ENCODE results near the gene TMCO1.
"Not testable (repeated sequence)": the region's sequence is repeated elsewhere in the genome, so short reads cannot be mapped to it uniquely, and the experiment has no call there.

Gene TMCO1, protein sequence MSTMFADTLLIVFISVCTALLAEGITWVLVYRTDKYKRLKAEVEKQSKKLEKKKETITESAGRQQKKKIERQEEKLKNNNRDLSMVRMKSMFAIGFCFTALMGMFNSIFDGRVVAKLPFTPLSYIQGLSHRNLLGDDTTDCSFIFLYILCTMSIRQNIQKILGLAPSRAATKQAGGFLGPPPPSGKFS

DNA sequence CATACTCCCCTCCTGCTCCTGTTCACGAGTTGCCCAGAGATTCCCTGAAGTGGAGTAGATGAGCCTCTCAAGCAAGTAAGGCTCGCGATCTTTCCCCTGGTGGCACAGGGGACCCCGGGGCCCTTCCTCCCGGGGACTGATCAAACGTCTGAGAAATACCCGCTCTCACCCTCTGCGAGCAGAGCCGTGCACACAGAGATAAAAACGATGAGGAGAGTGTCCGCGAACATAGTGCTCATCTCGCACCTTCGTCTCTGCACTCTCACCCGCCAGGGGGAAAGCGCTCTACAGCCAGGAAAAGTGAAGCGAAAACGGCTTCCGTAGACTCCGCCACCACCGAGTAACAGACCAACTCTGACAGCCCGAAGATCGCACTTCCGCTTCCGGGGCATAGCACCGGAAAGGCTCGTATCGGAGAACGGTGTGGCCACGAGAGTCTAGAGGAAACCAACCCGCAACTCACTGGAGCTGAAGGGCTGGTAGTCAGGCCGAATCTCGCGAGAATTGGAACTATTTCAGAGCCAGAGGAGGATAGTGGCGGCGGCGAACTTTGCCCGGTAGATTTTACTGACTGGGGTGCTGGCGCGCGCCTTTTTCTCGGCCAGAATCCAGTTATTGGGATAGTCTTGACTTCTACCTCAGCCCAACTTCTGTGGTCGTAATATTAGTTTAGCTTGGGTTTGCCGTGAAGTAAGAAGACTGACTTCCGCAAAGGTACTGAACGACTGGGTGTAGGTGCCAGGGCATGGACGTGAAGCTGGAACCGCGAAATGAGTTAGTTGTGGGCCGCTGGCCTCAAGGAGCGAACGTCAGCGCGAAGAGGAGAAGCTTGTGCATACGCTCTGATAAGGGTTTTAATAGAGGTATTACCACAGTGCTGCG, at the start of gene TMCO1:
TSS of gene TMCO1 (minus strand) at position 356 of the 882 bp plus-strand sequence. CDS start at position 239, 117 bp downstream.
- DNase-seq (ENCODE audit: low read depth in 2 of 2): peak; percentile 81 to 82

DNA sequence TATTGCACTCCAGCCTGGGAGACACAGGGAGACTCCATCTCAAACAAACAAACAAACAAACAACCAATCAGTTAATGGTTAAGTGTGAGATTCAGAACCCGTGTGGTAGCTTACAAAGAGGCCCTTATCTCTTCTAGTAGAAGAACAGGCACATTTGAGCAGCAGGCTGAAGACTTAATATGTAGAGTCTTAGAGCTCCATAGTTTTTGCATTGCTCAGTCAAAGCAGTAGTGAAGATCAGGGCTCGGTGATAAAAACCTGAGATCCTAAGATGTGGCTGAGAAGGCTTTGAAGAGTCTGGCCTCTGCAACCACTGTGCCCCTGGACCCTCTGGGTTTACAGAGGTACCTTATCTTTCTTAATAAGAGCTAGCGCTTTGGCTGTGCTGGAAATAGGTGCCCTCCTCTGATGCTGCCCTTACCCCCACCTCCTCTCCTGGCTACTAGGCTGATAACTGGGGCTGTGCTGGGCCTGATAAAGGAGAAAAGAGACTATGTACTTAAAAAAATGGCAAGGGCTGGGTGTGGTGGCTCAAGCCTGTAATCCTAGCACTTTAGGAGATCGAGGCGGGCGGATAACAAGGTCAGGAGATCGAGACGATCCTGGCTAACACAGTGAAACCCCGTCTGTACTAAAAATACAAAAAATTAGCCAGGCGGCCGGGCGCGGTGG, 48.3 kb upstream of the TMCO1 start:
- no peak for DNase-seq (ENCODE audit: low read depth in 2 of 2)

DNA sequence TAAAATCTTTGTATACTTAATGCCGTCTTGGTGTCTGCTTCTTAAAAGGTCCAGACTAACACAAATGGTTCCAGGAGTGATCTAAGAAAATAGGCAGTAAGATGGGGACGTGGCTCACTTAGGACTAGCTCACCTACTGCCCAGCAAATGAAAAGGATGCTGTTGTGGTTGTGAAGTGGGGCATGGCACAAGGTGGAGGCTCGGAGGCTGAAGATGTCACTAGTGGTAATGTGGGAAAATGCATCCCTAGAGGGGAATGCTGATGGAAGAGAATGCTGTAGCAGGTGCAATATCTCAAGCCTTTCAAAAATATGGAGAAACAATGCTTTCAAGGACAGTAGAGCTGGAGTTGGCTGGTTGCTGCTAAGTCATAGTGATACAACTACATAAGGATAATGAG, 47.5 kb upstream of the TMCO1 start:
- no peak for DNase-seq (ENCODE audit: low read depth in 2 of 2)

DNA sequence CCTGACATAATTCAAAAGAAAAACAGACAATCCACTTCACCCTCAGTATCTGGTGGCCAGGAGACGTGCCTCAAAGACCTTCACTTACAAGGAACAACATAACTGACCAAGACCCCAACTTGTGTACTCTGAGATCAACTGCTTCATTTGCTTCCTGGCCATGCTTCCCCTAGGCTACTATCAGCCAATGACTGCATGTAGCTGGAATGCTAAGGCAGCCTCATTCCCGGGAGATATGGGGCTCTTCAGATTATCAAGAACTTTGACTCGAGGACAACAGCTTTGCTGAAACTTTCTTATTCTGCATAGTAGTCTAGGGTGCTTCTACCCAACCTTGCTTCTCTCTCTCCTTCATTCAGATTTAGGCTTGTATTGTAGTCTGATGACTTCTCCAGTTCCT, 47.1 kb upstream of the TMCO1 start:
- DNase-seq (ENCODE audit: low read depth in 2 of 2): no peak

DNA sequence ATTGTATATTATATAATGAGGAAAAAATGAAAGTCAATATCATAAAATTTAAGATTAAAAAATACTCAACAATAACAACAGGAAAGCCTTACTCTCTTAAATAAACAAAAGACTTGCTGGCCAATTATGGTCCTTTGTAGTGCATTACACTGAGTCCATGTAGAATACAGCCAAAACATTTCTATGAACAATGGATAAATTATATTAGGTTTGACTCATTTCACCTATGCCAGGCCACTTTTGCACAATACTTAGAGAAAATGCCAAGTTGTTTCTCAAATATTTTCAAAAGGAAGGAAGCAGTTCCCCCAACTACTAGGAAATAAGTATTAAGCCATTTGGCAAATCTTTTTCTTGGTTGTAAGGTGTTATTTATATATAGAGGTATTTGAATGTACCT, 38.9 kb upstream of the TMCO1 start:
- no peak for DNase-seq (ENCODE audit: low read depth in 2 of 2)

DNA sequence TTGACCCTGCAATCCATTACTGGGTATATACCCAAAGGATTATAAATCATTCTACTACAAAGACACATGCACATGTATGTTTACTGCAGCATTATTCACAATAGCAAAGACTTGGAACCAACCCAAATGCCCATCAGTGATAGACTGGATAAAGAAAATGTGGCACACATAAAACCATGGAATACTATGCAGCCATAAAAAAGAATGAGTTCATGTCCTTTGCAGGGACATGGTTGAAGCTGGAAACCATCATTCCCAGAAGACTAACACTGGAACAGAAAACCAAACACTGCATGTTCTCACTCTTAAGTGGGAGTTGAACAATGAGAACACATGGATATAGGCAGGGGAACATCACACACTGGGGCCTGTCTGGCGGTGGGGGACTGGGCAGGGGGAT, 35.8 kb upstream of the TMCO1 start:
- not testable (repeated sequence) for DNase-seq (ENCODE audit: low read depth in 2 of 2)

DNA sequence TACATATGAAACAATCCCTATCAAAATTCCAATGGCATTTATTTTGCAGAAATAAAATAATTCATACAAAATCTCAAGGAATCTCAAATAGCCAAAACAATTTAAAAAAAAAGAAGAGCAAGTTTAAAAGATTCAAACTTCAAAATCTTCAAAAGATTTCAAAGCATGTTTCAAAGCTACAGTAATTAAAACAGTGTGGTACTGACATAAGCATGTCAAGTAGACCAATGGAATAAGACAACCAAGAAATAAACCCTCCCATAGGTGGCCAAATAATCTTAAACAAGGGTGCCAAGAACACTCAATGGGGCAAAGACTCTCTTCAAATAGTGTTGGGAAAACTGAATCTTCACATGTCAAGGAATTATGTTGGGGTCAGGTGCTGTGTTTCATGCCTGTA, 30.7 kb upstream of the TMCO1 start:
- no peak for DNase-seq (ENCODE audit: low read depth in 2 of 2)

DNA sequence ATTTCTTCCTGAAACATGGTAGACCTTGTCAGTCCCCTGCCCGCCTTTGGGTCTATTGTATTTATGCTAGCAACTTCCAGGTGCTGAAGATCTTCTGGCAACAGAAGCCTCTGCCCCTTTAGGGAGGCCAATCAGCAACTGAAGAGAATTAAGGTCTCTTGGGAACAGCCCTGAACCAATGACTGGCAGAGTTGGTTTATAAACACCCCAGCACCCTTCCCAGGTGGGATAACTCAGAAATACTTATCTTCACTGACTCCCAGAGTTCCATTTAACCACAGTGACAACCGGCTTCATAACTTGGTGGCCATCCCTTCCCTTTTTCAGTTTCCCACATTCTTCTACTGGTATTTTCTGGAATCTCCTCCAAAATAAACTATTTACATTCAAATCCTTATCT, 27.2 kb upstream of the TMCO1 start:
- no peak for DNase-seq (ENCODE audit: low read depth in 2 of 2)

DNA sequence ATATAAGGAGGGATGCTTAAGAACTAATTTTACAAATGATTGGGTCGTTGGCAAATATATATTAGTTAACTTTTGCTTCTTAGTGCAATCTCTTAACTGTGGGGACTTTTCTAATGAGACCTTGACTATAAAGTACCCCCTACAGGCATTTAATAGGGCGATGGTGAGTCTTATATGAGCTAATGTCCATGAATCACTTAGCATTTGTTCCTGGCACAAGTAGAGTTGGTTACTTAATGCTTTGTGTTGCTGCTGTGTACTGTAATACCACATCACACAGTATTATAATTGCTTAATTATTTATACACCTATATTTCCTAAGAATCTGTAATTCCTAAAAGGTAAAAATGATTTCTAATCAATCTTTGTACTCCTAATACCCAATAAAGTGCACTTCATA, 25.3 kb upstream of the TMCO1 start:
- no peak for DNase-seq (ENCODE audit: low read depth in 2 of 2)

DNA sequence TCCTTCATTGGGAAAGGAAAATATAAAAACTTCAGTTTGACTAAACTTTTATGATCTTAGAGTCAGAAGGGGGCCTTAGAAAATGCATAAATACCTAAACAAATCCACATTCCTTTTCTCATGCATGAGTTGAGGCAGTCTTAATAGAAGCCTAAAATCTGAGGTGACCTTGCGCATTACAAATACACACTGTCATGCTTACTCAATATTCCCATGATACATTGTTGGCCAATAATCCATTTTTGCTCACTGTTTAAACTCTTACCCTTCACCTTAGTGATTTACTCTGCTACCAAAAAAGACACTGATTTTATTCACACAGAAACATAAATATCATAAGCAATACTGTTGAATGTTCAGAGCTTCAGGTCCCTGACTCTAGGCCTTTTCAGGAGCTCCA, 19.1 kb upstream of the TMCO1 start:
- no peak for DNase-seq (ENCODE audit: low read depth in 2 of 2)

DNA sequence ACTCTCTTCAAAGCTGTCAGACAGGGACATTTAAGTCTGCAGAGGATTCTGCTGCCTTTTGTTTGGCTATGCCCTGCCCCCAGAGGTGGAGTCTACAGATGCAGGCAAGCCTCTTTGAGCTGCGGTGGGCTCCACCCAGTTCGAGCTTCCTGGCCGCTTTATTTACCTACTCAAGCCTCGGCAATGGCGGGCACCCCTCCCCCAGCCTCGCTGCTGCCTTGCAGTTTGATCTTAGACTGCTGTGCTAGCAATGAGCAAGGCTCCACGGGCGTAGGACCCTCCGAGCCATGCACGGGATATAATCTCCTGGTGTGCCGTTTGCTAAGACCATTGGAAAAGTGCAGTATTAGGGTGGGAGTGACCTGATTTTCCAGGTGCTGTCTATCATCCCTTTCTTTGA, 14.9 kb upstream of the TMCO1 start:
- not testable (repeated sequence) for DNase-seq (ENCODE audit: low read depth in 2 of 2)

DNA sequence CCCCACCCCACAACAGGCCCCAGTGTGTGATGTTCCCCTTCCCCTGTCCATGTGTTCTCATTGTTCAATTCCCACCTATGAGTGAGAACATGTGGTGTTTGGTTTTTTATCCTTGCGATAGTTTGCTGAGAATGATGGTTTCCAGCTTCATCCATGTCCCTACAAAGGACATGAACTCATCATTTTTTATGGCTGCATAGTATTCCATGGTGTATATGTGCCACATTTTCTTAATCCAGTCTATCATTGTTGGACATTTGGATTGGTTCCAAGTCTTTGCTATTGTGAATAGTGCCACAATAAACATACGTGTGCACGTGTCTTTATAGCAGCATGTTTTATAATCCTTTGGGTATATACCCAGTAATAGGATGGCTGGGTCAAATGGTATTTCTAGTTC, 9.5 kb upstream of the TMCO1 start:
- not testable (repeated sequence) for DNase-seq (ENCODE audit: low read depth in 2 of 2)

DNA sequence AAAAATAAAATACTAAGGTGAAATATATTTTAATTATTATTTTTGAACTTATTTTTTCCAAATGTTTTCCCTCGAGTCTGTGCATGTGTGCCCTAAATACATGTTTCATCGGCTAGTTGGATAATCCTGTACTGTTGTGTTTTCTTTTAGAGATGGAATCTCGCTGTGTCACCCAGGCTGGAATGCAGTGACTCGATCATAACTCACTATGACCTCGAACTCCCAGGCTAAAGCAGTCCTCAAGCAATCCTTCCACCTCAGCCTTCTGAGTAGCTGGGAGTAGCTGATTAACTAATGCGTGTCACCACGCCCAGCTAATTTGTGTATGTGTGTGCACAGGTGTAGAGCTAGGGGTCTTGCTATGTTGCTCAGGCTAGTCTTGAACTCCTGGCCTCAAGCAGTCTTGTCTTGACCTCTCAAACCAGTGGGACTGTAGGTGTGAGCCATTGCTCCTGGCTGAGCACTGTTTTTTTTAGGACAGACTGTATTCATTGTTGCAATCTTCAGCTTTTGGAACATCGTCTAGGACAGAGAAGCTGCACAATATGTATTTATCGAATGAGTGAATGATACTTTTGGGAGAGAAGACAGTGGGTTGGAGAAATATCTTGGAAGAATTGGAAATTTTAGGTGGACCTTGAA, 4.8 kb upstream of the TMCO1 start:
- no peak for DNase-seq (ENCODE audit: low read depth in 2 of 2)

DNA sequence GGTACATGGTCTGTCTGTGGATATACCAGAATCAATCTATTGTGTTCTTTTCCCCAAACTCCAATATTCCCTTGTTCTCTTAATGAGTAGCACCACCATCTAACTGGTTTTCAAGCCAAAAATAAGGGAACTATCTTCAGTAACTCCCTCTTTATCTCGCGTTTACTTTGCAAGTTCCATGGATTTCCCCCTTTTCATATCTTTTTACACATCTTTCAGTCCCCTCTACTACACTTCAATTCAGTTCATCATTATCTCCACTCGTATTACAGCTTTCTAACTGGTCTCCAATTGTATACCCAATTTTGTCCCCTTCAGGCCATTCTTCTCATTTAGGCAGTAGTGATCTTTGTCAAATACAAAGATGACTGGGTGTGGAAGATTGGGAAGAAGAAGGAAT, 4.1 kb upstream of the TMCO1 start:
- no peak for DNase-seq (ENCODE audit: low read depth in 2 of 2)

DNA sequence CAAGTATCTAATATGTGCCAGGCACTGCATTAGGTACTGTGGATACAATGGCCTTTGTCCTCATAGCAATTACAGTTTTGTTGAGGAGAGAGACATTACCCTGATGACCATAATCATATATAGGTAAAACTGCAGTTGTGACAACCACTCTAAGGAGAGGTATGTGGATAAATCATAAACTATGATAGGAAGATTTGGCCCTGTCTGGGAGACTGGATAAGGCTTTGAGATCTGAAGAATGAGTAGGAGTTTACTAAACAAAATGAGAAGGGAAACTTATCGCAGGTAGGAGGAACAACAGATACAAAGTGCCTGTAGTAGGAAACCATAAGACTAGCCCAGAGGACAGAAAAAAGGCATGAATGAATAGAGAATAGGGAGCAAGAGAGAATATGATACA, 4.4 kb downstream of the TMCO1 start:
- DNase-seq (ENCODE audit: low read depth in 2 of 2): no peak

DNA sequence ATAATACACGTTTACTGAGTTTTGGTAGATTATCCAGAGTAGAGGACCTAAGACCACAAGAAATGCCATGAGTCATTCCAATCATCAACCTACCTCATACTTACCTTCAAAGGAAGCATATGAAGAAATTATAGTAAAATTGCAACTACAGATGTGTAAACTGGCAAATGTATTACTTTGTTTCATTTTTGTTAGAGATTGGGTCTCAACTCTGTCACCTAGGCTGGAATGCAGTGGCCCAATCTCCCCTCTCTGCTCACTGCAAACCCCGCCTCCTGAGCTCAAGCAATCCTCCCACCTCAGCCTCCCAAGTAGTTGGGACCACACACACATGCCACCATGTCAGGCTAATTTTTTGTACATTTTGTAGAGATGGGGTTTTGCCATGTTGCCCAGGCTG, 5.2 kb downstream of the TMCO1 start:
- no peak for DNase-seq (ENCODE audit: low read depth in 2 of 2)

DNA sequence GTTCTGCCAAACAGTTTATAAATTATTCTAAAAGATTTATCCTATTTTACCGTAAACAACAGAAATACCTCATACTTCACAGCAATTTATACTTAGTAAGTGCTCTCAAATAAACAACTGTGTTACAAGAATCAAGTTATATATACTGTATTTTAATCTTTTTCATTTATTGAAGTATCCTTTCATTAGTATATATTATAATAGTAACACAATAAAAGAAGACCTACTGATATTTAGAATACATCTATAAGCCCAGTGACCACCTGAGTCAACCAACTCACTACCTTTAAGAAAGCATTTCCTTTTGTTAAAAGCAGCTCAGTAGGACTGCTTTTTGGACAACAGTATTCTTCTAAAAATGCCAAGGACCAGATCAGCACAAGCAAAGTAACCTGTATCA, 5.9 kb downstream of the TMCO1 start:
- no peak for DNase-seq (ENCODE audit: low read depth in 2 of 2)

DNA sequence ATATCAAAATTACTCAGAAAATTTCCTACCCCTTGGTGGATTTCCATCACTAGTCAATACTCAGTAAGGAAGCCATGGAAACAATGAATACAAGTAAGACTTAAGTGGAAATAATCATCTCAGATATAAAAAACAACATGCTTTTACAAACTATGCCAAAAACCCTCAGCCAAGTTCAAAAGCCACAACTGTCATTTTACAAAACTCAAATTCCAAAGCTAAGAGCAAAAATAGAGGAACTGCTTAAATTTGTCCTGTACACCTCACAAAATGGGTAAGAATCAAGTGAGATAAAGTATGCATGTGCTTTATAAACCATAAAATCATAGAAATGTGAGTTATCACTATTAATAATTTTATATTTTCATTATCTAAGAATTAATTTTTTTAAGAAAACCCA, 9.6 kb downstream of the TMCO1 start:
- DNase-seq (ENCODE audit: low read depth in 2 of 2): no peak

DNA sequence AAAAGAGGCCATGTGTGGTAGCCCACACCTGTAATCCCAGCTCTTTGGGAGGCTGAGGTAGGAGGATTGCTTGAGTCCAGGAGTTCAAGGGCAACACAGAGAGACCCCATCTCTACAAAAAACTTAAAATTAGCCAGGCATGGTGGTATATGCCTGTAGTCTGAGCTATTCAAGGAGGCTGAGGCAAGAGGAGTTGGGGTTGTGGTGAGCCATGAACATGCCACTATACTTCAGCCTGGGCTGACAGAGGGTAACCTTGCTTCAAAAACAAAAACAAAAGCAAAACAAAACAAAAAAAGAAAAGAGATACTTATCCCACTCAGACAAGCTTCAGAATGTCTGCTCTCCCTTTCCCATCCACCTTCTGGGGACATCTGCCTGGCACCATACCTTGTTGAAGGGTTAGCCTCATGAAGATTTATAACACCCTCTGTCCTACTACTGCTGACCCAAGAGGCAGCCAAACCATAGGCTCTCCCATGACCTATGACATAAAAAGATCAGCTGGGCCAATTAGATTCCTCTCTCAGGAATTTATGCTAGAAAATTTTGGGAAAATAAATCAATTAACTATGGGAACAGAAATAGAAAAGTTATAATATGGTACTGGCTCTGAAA, 13.2 kb downstream of the TMCO1 start:
- no peak for DNase-seq (ENCODE audit: low read depth in 2 of 2)

DNA sequence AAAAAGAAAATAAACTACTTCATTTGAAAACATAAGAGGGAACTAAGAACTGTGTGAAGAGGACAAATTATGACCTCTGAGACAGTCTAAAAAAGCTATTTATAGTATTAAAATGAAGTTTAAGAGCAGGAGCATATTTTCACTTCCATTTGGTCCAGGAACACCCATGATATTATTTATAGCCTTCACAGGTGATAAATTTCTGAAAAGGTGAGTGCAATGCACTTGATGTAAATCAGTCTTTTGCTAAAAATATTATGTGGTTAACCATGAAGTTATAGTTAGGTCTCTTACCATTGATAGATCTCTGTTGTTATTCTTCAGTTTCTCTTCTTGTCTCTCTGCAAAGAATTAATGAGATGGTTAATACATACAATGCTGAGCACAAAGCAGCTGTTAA, 14.7 kb downstream of the TMCO1 start:
- no peak for DNase-seq (ENCODE audit: low read depth in 2 of 2)

DNA sequence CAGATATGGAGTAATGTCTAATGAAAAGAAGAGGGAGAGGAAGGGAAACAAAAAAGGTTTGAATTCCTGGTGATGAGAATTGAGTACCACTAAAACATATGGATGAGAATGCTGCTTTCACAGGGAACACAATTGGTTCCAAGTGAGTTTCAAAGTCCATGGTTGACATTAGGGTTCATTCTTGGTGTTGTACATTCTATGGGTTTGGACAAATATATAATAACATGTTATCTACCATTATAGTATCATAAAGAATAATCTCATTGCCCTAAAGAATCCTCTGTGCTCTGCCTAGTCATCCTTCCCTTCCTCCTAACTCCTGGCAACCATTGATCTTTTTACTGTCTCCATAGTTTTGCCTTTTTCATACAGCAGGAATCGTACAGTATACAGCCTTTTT, 20.1 kb downstream of the TMCO1 start:
- no peak for DNase-seq (ENCODE audit: low read depth in 2 of 2)

Data from stimulated activated CD8-positive, alpha-beta memory T cell treated with anti-CD3 and anti-CD28 coated beads, Interleukin-7, amount 100 ng/mL, for 1 hour (primary cell).